ENCODE measurements around the gene SCFD2. TPM values are rescaled to one million over a fixed set of nuclear protein-coding genes. Genes with fewer than 3 reads are reported as not detected.

Gene SCFD2
- polyA plus RNA-seq, 1 of the 3 experiments (the other 2 are of a cell fraction): 14.1 TPM

- Histone ChIP-seq H3F3A (replicated peaks; ENCODE audit: insufficient read depth) (no peaks in the 10 kb centered on the region), H3K27me3 (ENCODE audit: insufficient read depth) (no peaks in the 10 kb centered on the region), H3K4me1 (ENCODE audit: control insufficient read depth in 1 of 2, insufficient read depth in 2 of 2, low read depth in 1 of 2, low read length in 1 of 2) (peaks cover 0 to 12% of the 10 kb centered on the region in 2 experiments; a peak in 2 of 4 replicates), H2AFZ (ENCODE audit: low read depth) (no peak overlapping the region), H3K9me3 (no peaks in the 10 kb centered on the region), H4K20me1 (ENCODE audit: insufficient read depth) (no peaks in the 10 kb centered on the region), H3K79me2 (ENCODE audit: insufficient read depth) (no peaks in the 10 kb centered on the region), H3K36me3 (replicated peaks in 1 of 2; ENCODE audit: control insufficient read depth in 1 of 2, insufficient read depth in 2 of 2, low read length in 1 of 2) (no peaks in the 10 kb centered on the region), H3K9me2 (no peaks in the 10 kb centered on the region), H3K9ac (no peak overlapping the region), H3K4me2 (no peak overlapping the region), H3K27ac (ENCODE audit: low read depth in 2 of 2, low read length in 1 of 2) (no peak overlapping the region), H3K4me3 (ENCODE audit: low read depth in 2 of 2, low read length in 1 of 2) (no peak overlapping the region)
- ChIA-PET POLR2A (no interaction called here), CTCF (no interaction called here)
- no peak for DNase-seq
- TF ChIP-seq PBX3 (IDR thresholded peaks at IDR 0.05): no peak
- TF ChIP-seq TAF1 (IDR thresholded peaks at IDR 0.05; ENCODE audit: borderline replicate concordance, low read depth, low read length): no peak
- no peak for TF ChIP-seq USF1 (IDR thresholded peaks at IDR 0.05; ENCODE audit: borderline replicate concordance, low read depth)
- TF ChIP-seq RCOR1 (IDR thresholded peaks at IDR 0.05; ENCODE audit: low read length): no peak
- no peak for TF ChIP-seq USF2 (IDR thresholded peaks at IDR 0.05; ENCODE audit: borderline replicate concordance, low read depth, low read length)
- TF ChIP-seq CTCF (IDR thresholded peaks at IDR 0.05): no peak
- TF ChIP-seq GATA2 (CRISPR knock-in tag; IDR thresholded peaks at IDR 0.05): peak; percentile 27; the same call in 1 of the 2 replicates
- no peak for TF ChIP-seq RFX5 (IDR thresholded peaks at IDR 0.05; ENCODE audit: low read length)
- 80% methylated on average over 2 of the region's 2 CpGs for WGBS (ENCODE audit: low lambda C conversion rate)
These were observed 420.4 kb downstream of the SCFD2 start for GRCh38 chr4:52945326-52945898.

DNA sequence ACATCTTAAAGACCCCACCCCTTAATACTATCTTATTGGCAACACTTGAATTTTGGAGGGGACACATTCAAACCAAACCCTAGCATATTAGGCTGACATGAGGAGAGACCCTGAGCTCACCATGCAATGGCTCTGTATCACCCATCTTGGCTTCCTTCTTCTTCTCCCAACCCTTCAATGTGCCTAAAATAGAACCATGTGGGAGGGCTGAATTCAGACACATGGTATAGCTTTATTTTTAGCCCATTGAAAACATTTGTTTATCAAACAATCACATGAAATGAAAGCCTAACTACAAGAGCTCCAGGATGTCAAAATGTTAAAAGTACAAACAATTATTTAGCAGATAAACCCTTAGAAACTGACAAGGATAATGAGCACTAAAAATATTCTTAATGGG is 422.2 kb downstream of the SCFD2 start:
- TF ChIP-seq TEAD4 (IDR thresholded peaks at IDR 0.05; ENCODE audit: borderline replicate concordance, insufficient read depth): no peak
- TF ChIP-seq USF2 (IDR thresholded peaks at IDR 0.05; ENCODE audit: borderline replicate concordance, low read depth, low read length): no peak
- no peak for TF ChIP-seq TAF1 (IDR thresholded peaks at IDR 0.05; ENCODE audit: borderline replicate concordance, low read depth, low read length)
- Histone ChIP-seq H3K9me2 (no peaks in the 10 kb centered on the region), H3F3A (replicated peaks; ENCODE audit: insufficient read depth) (no peaks in the 10 kb centered on the region), H3K36me3 (replicated peaks in 1 of 2; ENCODE audit: control insufficient read depth in 1 of 2, insufficient read depth in 2 of 2, low read length in 1 of 2) (no peaks in the 10 kb centered on the region), H3K4me1 (ENCODE audit: control insufficient read depth in 1 of 2, insufficient read depth in 2 of 2, low read depth in 1 of 2, low read length in 1 of 2) (peaks cover 0 to 17% of the 10 kb centered on the region in 2 experiments; a peak in 2 of 4 replicates), H3K9ac (no peak overlapping the region), H3K4me3 (ENCODE audit: low read depth in 2 of 2, low read length in 1 of 2) (no peak overlapping the region), H3K4me2 (no peak overlapping the region), H4K20me1 (ENCODE audit: insufficient read depth) (no peaks in the 10 kb centered on the region), H3K27me3 (ENCODE audit: insufficient read depth) (no peaks in the 10 kb centered on the region), H3K9me3 (no peaks in the 10 kb centered on the region), H3K27ac (ENCODE audit: low read depth in 2 of 2, low read length in 1 of 2) (no peak overlapping the region; a peak in 1 of 4 replicates), H2AFZ (ENCODE audit: low read depth) (no peak overlapping the region), H3K79me2 (ENCODE audit: insufficient read depth) (no peaks in the 10 kb centered on the region)
- ChIA-PET CTCF (interaction anchor here (1.2 to 2.0 kb wide), 3 partner anchors 11 to 33 kb away, joined by 3 to 12 read pairs (median 4); no protein-coding TSS in a partner anchor), POLR2A (no interaction called here)
- DNase-seq: no peak
